Ascending aorta (tissue), 2 donors: Measurements from ENCODE around the gene PKIG. TPM values are rescaled to one million over a fixed set of nuclear protein-coding genes. Genes with fewer than 3 reads are reported as not detected.

ENCODE experiments used
- DNase-seq, 2 donors: peaks; one replicate each; pipeline ENCODE4 v3.0.0-alpha.2; 2019; ENCODE audit warnings: low spot score in 2 of 2
- H3K27ac ChIP-seq, 2 donors: fragments of 200-600 bp; sonication (generic); one replicate each; pipeline ENCODE4 v1.5.1; 2016 to 2017; ENCODE audit warnings: mild to moderate bottlenecking in 1 of 2
- H3K27me3 ChIP-seq: fragments of 200-600 bp; sonication (generic); one replicate; pipeline ENCODE4 v1.5.1; 2017
- H3K36me3 ChIP-seq, 2 donors: fragments of 200-600 bp; sonication (generic); one replicate each; pipeline ENCODE4 v1.5.1; 2016
- H3K4me1 ChIP-seq, 2 donors: fragments of 200-600 bp; sonication (generic); one replicate each; pipeline ENCODE4 v1.5.1; 2016 to 2017; ENCODE audit warnings: mild to moderate bottlenecking in 1 of 2
- H3K4me3 ChIP-seq, 2 donors: fragments of 200-600 bp; sonication (generic); one replicate each; pipeline ENCODE4 v1.5.1; 2016 to 2017; ENCODE audit warnings: mild to moderate bottlenecking in 1 of 2
- H3K9me3 ChIP-seq, 2 donors: fragments of 200-600 bp; sonication (generic); one replicate each; pipeline ENCODE4 v1.5.1; 2016
- CTCF ChIP-seq, 3 experiments: fragments of 200-600 bp in 2 of 3; fragments of 450-650 bp in 1 of 3; sonication (generic) in 2 of 3; IDR thresholded peaks; one replicate each; pipeline ENCODE4 v1.5.1; 2016 to 2019; ENCODE audit warnings: antibody characterized with exemption in 3 of 3, mild to moderate bottlenecking in 1 of 3, moderate library complexity in 1 of 3
- intact Hi-C: fragments of 100-400 bp; cut with DNase I; formaldehyde crosslinking; loops from one replicate; pipeline ENCODE4 v1.15.1; 2023
- total RNA-seq: library from RNA; depleted of rRNA; stranded (reverse); fragments of >200 nt; gene quantifications from one replicate; pipeline ENCODE4 v1.1.0, GENCODE V29; 2016

Gene PKIG
- total RNA-seq, 1 donor from 2014 or later: 84.7 TPM

- H3K9me3 ChIP-seq: no peaks in the 10 kb centered on the region
- H3K36me3 ChIP-seq: no peaks in the 10 kb centered on the region
- no peak for TF ChIP-seq CTCF (IDR thresholded peaks at IDR 0.05)
- intact Hi-C loops: no loop called here
- H3K4me3 ChIP-seq: no peak overlapping the region
- no peak overlapping the region for H3K27ac ChIP-seq
- no peaks in the 10 kb centered on the region for H3K27me3 ChIP-seq
- H3K4me1 ChIP-seq: no peaks in the 10 kb centered on the region
- no peak for DNase-seq
Observed at GRCh38 chr20:44660581-44660980, 78.2 kb downstream of the PKIG start.

- Histone ChIP-seq H3K36me3 (no peaks in the 10 kb centered on the region), H3K4me1 (no peaks in the 10 kb centered on the region)
- intact Hi-C loops: no loop called here
Observed at GRCh38 chr20:44662261-44662660, 79.9 kb downstream of the PKIG start.

DNA sequence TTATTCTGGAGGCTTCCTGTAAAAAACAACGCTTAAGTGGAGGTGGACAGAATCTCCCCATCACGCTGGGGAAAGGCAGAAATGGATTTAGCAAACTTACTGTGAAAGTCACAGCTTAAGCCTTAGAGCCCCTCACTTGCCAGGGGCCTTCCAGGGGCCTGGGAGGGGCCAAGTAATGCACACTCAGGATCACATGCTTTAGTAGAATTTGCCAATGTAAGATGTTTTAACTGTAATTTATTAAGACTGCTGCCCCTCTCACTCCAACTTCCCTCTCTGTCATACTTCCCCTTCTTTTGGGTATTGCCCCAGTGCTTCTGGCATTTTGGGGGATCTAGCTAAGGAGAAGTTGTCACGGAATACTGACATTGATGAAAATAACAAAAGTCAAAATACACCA is 81.8 kb downstream of the PKIG start:
- no peaks in the 10 kb centered on the region for H3K4me1 ChIP-seq
- TF ChIP-seq CTCF (IDR thresholded peaks at IDR 0.05): no peak
- no peaks in the 10 kb centered on the region for H3K27me3 ChIP-seq
- intact Hi-C loops: no loop called here
- DNase-seq: no peak
- H3K27ac ChIP-seq: no peak overlapping the region
- no peak overlapping the region for H3K4me3 ChIP-seq
- H3K36me3 ChIP-seq: no peaks in the 10 kb centered on the region
- H3K9me3 ChIP-seq: no peaks in the 10 kb centered on the region

More at GRCh38 chr20:44662261-44662660, 79.9 kb downstream of the PKIG start:
- Histone ChIP-seq H3K27me3 (no peaks in the 10 kb centered on the region), H3K27ac (no peak overlapping the region), H3K9me3 (no peaks in the 10 kb centered on the region), H3K4me3 (no peak overlapping the region)
- DNase-seq: no peak
- no peak for TF ChIP-seq CTCF (IDR thresholded peaks at IDR 0.05)

DNA sequence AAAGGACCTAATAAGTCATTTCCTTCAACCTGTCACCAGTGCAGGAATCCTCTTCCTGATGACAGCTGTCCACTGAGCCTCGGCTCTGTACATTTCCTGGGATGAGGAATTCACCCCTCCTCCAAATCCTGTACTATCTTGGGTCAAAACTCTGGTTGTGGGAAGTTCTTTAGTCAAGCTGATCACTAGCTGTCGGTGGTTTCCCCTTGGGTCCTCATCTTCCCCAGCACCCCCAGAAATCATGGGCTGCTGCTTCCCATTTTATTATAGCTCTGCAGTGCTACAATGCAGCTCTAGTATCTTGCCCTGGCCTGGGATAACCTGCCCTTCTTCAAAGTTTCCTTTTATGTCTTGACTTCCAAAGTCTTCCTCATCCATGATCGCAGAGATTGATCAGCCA is 83.7 kb downstream of the PKIG start:
- H3K4me3 ChIP-seq: no peak overlapping the region
- no peaks in the 10 kb centered on the region for H3K36me3 ChIP-seq
- no peaks in the 10 kb centered on the region for H3K4me1 ChIP-seq
- intact Hi-C loops: no loop called here
- TF ChIP-seq CTCF (IDR thresholded peaks at IDR 0.05): no peak
- no peaks in the 10 kb centered on the region for H3K9me3 ChIP-seq
- no peak for DNase-seq
- H3K27me3 ChIP-seq: no peaks in the 10 kb centered on the region
- H3K27ac ChIP-seq: no peak overlapping the region

Other genes with a start within 250 kb of the PKIG start
- not detected for gene R3HDML, start 245.5 kb upstream of the PKIG start, total RNA-seq
- not detected for gene HNF4A, start 226.9 kb upstream of the PKIG start, total RNA-seq
- 44.9 TPM for gene TTPAL, start 106.7 kb upstream of the PKIG start, total RNA-seq
- 78.1 TPM for gene SERINC3, start 60.5 kb upstream of the PKIG start, total RNA-seq
- 0.75 TPM for gene ADA, start 69.1 kb downstream of the PKIG start, total RNA-seq
- 377 TPM for gene CCN5, start 132.8 kb downstream of the PKIG start, total RNA-seq
- 62.6 TPM for gene KCNK15, start 163.3 kb downstream of the PKIG start, total RNA-seq
- gene RIMS4, start 228.0 kb downstream of the PKIG start, total RNA-seq: 4.0 TPM